ENCODE measurements around the gene GRPR.

The GRPR gene

DNA sequence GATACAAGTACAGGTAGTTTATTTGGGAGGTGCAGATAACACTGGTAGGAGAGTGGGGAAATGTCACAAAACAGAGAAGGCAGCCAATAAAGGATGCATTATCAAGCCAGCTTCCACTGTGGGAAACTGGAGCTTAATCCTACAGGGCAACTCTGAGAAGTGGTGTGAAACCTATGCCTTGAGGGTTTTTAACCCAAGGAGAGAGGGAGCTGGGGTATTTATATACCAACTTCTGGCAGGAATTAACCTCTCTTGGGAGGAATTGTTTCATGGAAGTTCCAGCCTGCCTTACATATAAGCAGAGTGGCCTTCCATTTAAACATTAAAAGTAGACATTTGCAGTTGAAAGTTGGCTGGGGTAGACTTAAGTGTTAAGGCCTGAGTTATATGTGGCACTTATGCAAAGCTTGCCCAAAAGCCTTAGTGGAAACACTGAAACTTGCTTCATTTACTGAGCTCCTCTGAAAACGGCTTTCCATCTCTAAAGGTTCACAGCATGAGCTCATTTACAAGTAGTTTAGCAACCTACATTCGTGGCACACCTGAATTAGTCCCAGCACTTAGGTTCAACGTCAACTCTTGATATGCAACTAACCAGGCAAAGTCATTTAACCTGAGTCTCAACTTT is 63.1 kb downstream of the GRPR start:
- no peak for DNase-seq

DNA sequence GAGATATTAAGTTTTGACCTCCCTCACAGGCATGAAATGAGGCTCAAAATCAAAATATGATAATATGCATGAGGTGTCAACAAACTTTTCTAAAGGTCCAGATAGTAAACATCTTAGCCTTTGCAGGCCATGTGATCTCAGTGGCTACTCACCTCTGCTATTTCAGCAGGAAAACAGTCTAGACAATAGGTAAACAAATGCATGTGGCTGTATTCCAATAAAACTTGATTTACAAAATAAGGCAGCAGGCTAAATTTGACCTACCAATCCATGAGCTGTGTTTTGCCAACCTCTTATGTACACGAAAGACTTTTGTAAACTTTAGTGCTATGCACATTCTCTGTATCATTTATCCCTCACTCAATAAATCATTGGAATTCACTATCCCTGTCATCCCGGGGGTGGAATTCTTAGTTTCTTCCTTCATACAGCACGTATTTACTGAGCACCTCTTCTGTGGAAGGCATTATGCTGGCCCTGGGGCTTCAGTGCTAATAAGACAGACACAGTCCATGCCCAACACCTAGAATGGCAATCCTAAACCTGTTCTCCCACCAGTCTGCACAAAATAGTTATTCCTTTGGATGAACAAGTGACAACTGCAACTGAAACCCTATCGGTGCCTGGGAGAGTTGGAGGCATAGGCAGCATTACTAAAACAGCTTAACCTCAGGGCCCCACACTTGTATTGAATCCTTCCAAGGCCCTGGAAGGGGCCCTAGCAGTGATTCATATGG is 63.8 kb downstream of the GRPR start:
- DNase-seq: no peak

DNA sequence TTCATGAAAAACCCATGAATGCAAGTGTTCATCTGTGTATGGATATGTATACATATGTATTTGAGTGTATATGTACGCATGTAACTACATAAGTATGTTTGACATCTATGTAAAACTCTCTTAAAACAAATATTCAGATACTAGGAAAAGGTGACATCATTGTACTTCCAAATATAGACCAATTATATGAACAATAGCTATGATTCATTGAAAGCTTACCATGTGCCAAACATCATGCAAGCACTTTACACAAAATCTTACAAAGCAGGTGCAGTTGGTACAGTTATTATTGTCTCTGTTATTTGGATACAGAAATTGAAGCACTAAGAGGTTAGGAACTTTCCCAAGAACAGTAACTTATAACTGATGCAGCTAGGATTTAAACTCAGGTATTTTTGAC is 65.3 kb downstream of the GRPR start:
- no peak for DNase-seq

DNA sequence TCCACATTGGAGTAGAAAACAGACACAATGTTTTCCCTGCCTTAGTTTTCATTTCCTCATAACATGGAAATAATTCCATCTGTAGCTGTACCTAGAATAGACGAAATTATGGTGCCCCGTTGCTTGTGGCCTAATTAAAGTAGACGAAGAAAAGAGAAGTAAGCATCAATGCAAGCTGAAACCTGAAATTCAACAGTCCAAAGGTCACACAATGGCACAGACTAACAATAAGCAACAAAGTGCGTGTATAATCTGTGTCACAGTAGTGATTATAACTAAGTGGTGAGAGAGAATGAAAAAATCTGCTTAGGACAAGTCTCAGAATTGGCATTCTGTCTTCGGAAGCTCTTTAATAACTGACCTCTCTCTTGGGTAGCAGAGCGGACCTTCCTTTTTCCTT is 68.2 kb downstream of the GRPR start:
- no peak for DNase-seq

DNA sequence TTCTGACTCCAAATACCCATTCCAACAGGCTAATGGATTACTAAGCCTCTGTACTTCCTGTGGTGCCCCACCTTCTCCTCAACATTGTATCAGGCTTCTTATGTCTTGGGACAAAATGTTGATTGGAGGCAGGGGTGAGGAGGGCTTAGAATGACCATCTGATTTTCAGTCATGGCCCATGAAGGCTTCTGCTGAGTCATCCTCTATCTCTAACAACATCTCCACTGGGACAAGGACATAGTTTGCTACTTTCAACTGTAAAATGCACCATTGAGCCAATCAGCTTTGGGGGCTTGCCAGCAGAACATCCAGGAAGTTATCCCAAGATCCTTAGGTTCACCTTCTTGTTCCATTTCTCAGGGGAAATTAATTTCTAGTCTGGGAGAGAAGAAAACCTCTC is 73.5 kb downstream of the GRPR start:
- no peak for DNase-seq

DNA sequence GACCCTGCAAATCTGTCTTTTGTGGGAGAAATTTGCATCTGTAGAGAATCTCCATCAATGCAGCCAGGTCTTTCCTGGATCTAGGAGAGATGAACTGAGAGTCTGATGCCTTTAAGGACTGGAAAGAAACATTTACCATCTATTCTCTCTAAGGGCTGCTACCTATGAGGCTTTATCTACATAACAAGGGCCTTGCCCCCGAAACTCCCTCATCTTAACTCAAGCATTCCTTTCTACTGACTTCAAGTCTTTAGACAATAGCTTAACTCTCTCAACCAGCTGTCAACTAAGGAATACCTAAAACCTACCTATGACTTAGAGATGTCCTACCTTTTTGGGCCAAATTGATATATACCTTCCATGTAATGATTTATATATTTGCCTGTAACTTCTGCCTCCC is 76.0 kb downstream of the GRPR start:
- no peak for DNase-seq

DNA sequence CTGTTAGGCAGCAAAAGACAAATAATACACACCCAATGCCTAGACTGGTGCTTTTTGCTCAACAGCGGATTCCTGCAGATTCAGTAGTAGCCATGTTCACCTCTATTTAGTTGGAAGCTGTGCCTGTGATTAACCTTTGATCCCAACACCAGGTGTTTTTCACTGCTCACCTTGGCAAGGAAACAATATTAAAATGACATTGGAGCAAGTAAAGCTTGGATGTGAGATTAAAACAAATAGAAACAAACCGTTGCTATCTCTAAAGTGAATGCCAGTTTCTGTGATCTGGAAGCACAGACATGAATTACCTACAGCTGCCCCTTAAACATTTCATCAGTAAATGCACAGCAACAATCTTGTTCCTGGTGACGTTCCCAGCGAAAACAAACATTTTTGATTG is 79.6 kb downstream of the GRPR start:
- no peak for DNase-seq
